Measurements from ENCODE around the gene TP53.

DNA sequence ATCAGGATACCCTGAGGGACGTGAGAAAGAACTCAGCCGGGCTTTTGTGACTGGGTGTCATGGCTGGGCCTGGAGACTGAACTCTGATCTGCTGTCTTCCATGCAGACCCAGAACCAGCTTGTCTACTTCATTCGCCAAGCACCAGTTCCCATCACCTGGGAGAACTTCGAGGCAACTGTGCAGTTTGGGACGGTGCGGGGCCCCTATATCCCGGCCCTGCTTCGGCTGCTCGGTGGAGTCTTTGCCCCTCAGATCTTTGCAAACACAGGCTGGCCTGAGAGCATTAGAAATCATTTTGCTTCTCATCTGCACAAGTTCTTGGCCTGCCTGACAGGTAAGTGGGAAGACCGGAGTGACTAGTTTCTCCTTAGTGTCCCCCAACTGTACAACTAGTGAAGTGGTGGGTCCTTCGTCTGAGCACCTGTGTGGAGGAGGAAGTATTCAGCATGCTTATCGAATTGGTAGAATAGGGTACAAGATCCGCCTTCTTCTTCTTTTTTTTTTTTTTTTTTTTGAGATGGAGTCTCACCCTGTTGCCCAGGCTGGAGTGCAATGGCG lies 45.8 kb upstream of the TP53 start:
- no peak for TF ChIP-seq POLR2AphosphoS5 (IDR thresholded peaks at IDR 0.05)
- TF ChIP-seq, protein P1, sequence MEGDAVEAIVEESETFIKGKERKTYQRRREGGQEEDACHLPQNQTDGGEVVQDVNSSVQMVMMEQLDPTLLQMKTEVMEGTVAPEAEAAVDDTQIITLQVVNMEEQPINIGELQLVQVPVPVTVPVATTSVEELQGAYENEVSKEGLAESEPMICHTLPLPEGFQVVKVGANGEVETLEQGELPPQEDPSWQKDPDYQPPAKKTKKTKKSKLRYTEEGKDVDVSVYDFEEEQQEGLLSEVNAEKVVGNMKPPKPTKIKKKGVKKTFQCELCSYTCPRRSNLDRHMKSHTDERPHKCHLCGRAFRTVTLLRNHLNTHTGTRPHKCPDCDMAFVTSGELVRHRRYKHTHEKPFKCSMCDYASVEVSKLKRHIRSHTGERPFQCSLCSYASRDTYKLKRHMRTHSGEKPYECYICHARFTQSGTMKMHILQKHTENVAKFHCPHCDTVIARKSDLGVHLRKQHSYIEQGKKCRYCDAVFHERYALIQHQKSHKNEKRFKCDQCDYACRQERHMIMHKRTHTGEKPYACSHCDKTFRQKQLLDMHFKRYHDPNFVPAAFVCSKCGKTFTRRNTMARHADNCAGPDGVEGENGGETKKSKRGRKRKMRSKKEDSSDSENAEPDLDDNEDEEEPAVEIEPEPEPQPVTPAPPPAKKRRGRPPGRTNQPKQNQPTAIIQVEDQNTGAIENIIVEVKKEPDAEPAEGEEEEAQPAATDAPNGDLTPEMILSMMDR (IDR thresholded peaks at IDR 0.05), result no peak

All from transverse colon (tissue), 4 donors.